ENCODE measurements around the gene GSE1. TPM values are rescaled to one million over a fixed set of nuclear protein-coding genes. Genes with fewer than 3 reads are reported as not detected.

Gene GSE1
- 71.0 TPM for polyA plus RNA-seq (2012; ENCODE audit: insufficient read depth, insufficient read length)

DNA sequence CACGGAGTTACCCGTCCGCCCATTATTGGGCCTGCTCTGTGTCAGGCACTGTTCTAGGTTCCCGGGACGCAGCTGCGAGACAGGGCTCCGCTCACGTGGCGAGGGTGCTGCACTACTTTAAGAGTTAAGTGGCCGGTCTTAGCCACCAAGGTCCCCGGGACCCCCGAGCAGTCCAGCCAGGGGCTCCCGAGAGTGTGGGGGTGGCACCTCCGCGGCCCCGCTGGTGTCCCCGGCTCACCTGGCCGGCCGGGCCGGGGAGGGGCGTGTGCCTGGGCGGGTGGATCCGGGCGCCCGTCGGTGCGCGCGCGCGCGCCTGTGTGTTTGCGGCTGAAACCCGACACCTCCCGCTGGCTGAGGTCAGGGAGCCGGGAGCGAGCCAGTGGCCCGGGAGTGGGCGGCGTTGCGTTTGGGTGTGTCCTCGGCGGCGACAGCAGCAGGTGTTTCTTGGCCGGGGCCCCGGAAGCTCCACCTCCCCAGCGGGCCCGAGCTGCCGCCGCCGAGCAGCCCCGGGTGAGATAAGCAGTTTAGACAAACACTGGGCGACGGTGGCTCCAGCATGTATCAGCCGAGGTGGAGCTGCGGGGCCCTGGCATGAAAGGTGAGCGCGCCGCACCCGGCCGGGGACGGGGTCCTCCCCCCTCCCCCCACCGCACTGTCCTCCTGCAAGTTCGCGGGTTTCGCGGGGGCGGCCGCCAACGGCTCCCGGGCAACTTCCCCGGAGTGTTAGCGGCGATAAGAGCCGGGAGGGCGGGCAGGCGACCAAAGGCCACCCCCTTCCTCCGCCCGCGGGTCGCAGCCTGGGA lies at the start of gene GSE1:
TSS of gene GSE1 (plus strand) at position 522 of the 803 bp plus-strand sequence. CDS start at position 592, 70 bp downstream.
- DNase-seq (ENCODE audit: low read depth, low spot score) = peak; percentile 87
- H3K4me3 ChIP-seq (ENCODE audit: low read length) = peak within 1 kb of the TSS; percentile 74

GRCh38 chr16:85563515-85564276 lies 49.4 kb upstream of the GSE1 start:
- H3K4me3 ChIP-seq (ENCODE audit: low read length) = no peak overlapping the region
- no peak for DNase-seq (ENCODE audit: low read depth, low spot score)

GRCh38 chr16:85564277-85565051 lies 48.7 kb upstream of the GSE1 start:
- no peak for DNase-seq (ENCODE audit: low read depth, low spot score)
- H3K4me3 ChIP-seq (ENCODE audit: low read length) = no peak overlapping the region

DNA sequence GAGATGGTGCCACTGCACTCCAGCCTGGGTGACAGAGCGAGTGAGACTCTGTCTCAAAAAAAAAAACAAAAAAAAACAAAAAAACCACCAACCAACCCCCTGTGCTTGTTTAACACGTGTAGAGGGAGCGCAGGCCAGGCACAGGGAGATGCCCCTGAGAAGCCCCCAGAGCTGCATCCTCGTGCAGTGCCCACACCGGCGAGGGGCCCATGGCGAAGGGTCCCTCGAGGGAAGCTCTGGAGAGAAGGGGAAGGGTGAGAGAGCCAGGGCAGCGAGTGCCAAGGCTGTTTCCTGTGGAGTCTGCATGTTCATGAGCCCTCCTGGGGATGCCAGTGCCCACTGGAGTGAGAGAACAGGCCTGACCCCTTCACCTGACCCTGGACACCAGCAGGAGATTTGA lies 47.8 kb upstream of the GSE1 start:
- DNase-seq (ENCODE audit: low read depth, low spot score) = no peak
- H3K4me3 ChIP-seq (ENCODE audit: low read length) = no peak overlapping the region

DNA sequence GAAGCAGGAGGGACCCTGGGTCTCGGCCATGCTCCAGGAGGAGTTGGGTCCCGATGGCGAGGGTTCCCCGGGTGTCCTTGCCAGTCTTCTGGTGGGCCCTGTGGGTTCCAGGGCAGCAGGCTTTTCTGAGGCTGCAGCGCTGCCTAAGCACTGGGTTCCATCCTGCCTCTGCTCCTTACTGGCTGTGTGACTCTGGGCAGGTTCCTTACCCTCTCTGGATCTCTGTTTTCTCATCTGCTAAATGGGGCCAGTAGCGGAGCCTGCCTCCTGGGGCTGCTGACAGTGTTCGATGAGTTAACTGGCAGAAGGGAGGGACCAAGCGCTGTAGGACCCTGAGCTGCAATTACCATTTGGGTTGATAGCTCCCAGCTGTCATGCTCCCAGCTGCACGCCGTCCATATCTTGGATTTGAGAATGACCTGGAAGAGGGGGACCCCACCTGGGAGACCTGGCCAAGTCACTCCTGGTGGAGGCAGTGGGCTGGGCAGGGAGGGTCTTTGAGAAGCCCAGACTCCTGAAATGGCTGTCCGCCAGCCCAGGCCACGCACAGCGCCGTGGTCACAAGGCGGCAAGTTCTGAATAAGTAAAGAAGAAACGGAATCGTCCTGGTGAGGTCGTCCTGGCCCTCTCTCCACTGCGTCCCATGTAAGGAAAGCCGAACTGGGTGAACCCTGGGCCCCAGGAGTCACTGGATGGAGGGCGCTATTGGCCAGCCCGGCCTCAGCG lies 47.2 kb upstream of the GSE1 start:
- H3K4me3 ChIP-seq (ENCODE audit: low read length) = peak overlapping the region; percentile 20
- DNase-seq (ENCODE audit: low read depth, low spot score) = no peak

DNA sequence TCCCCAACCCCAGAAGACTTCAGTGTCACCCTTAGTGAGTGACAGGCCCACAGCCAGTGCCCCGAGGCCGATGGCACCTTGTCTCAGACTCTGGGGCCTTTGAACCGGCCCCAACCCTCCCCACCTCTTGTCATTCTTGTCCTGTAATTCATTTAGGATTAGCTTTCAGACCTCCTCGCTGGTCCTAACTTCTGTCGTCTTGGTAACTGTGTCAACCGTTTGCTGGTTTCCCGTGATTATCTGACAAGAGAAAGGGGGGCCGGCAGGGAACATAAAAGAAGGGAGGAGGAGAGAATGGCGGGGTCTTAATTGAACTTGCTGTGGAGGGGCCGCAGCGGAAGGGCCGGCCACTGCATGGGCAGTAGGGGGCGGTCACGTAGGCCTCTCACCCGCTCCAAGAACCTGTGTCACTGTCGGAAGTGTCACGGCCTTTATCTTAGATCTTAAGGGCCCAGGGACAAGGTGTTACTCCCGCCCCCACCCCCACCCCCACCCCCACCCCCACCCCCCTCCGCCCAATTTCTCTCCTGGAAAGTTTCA lies 46.5 kb upstream of the GSE1 start:
- peak overlapping the region; percentile 20 for H3K4me3 ChIP-seq (ENCODE audit: low read length)
- DNase-seq (ENCODE audit: low read depth, low spot score) = no peak

GRCh38 chr16:85567101-85567866 lies 45.8 kb upstream of the GSE1 start:
- peak; percentile 73 for DNase-seq (ENCODE audit: low read depth, low spot score)
- H3K4me3 ChIP-seq (ENCODE audit: low read length) = no peak overlapping the region

GRCh38 chr16:85567935-85568334 lies 45.2 kb upstream of the GSE1 start:
- no peak overlapping the region for H3K4me3 ChIP-seq (ENCODE audit: low read length)
- no peak for DNase-seq (ENCODE audit: low read depth, low spot score)

DNA sequence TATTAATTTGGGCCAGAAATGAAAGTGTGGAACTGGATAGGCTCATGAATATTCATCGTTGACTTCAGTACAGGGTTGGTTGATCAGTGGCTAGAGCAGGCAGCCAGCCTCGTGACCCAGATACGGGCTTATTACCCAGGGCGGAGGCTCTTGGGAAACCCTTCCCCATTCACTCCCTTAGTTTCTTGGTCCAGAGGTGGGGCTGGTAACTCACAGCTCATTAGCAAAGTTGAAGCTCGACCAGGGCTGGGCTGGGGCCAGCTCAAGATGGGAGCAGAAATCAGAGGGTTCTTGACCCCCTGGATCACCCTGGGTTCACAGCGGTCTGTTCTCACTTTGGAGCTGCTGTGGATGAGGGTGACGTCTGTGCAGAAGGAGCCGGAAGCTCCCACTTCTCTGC lies 44.6 kb upstream of the GSE1 start:
- no peak for DNase-seq (ENCODE audit: low read depth, low spot score)
- no peak overlapping the region for H3K4me3 ChIP-seq (ENCODE audit: low read length)

DNA sequence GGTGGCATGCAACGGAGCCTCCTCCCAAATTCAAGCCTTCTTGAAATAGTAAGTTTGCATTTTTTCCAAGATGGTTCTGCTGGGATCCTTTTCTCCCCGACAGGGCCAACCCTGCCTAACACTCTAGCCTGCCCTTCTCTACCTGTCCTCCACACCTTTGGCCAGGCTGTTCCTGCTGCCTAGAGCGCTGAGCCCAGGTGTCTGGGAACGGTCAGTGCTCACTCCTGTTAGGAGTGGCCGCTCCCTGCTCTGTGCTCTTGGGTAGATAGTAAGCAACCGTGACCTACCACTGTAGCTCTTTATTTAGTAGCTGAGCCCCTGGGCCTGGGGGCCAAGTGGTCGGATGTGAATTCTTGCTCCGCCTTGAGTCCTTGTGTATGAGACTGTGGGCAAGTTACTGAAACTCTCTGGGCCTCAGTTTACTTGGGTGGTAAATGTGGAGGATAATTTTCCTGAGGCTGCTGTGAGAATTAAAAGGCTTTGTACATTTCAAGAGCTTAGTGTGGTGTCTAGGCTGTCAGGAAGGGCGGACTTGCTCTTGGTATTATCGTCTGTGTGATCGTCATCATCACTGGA lies 44.0 kb upstream of the GSE1 start:
- DNase-seq (ENCODE audit: low read depth, low spot score) = no peak
- H3K4me3 ChIP-seq (ENCODE audit: low read length) = peak overlapping the region; percentile 58

GRCh38 chr16:85569615-85570212 lies 43.4 kb upstream of the GSE1 start:
- DNase-seq (ENCODE audit: low read depth, low spot score) = peak; percentile 91
- H3K4me3 ChIP-seq (ENCODE audit: low read length) = peak overlapping the region; percentile 58

- peak overlapping the region; percentile 58 for H3K4me3 ChIP-seq (ENCODE audit: low read length)
- peak; percentile 87 for DNase-seq (ENCODE audit: low read depth, low spot score)
These were observed 42.8 kb upstream of the GSE1 start for GRCh38 chr16:85570213-85570734.

- peak; percentile 94 for DNase-seq (ENCODE audit: low read depth, low spot score)
- peak overlapping the region; percentile 58 for H3K4me3 ChIP-seq (ENCODE audit: low read length)
These were observed 42.2 kb upstream of the GSE1 start for GRCh38 chr16:85570735-85571562.

GRCh38 chr16:85571563-85571812 lies 41.6 kb upstream of the GSE1 start:
- no peak for DNase-seq (ENCODE audit: low read depth, low spot score)
- peak overlapping the region; percentile 58 for H3K4me3 ChIP-seq (ENCODE audit: low read length)

DNA sequence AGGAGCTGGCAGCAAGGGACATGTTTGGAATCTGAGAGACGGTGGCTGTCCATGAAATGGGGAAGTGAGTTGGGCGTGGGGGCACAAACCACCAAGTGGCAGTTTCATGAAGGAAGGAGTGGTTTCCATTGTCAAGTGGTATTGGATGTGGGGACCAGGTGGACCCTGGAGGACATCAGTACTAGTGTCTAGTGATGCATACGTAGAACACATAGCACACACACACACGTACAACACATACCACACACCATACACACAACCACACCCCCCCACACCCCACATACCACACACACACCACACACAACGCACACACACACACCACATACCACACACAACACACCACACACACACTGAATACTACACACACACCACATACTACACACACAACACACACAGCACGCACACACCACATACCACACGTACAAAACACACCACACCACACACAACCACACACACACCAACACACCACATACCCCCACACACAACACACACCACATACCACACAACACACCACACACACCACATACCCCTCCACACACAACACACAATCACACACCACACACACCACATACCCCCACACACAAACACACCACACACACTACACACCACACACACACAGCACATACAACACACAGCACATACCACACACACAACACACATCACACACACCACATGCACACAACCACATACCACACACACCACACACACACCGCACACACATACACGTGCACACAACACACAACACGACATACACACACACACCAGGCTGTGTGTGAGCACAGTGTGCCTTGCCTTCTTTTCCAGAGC lies 41.1 kb upstream of the GSE1 start:
- H3K4me3 ChIP-seq (ENCODE audit: low read length) = peak overlapping the region; percentile 58; the same call in 1 of the 2 replicates
- DNase-seq (ENCODE audit: low read depth, low spot score) = peak; percentile 76
